HG02763 (cell line): ENCODE measurements around the gene IGF2BP2.
"Not testable (repeated sequence)": the region's sequence is repeated elsewhere in the genome, so short reads cannot be mapped to it uniquely, and the experiment has no call there.

Source experiments
- ATAC-seq: cut with Tn5 transposase; IDR thresholded peaks from one replicate; pipeline ENCODE4 v1.9.1; 2021; ENCODE audit warnings: mild to moderate bottlenecking, moderate library complexity; ENCODE audit not compliant: unreplicated experiment

The IGF2BP2 gene

DNA sequence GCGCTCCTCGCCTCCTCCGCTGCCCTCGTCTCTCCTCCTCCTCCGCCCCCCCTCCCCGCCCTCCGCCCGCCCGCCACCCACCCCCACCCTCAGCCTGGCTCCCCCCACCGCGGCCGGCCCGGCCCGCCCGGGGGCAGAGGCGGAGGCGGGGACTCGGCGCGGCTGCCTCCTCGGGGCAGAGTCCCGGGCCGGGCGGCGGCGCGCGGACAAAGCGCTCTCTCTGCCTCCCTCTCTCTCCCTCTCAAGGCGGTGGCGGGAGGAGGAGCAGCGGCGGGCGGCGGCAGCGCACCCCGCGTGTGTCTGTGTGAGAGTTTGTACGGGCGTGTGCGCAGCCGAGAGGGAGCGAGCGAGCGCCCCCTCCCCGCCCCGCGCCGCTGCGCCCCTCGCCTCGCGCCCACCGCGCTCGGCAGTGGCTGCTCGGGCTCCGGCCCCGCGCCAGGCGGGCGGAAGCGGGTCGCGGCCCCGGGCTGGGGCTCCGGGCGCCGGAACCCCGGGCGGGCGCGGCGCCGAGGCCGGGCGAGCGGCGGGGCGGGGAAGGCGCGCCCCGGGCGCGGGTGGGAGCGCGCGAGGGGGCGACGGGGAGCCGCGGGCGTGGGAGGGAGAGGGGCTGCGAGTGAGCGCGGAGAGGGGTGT lies at the start of gene IGF2BP2:
IGF2BP2 (minus strand) TSS at position 37 of the 633 bp plus-strand sequence. CDS start 82 bp downstream, outside the sequence.
- no peak for ATAC-seq

DNA sequence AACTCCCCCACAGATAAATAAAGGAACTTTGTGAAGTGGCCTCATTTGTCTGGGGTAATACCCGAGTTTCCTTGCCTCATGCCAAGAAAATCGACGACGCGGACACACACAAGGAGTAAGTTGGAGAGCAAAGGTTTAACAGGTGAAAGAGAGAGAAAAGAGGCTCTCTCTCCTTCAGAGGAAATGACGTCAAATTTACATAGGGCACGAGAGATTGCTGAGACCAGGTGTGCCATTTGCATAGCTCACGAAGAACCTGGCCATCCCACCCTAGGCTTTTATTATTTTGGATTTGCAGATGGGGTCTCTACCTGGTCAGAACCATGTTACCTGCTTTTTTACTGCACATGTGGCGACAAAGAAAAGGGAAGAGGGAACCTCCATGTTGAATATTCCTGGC lies 49.3 kb upstream of the IGF2BP2 start:
- ATAC-seq = no peak

DNA sequence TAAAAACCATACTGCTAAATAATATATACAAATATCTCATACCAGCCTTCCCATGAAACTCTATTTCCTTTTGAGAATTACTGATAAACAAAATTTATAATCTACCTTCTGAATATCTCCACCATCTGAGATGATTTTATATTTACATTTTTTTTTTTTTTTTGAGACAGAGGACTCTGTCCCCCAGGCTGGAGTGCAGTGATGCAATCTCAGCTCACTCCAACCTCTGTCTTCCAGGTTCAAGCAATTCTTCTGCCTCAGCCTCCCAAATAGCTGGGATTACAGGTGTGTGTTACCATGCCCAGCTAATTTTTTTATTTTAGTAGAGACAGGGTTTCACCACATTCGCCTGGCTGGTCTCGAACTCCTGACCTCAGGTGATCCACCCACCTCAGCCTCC lies 42.8 kb upstream of the IGF2BP2 start:
- no peak for ATAC-seq

DNA sequence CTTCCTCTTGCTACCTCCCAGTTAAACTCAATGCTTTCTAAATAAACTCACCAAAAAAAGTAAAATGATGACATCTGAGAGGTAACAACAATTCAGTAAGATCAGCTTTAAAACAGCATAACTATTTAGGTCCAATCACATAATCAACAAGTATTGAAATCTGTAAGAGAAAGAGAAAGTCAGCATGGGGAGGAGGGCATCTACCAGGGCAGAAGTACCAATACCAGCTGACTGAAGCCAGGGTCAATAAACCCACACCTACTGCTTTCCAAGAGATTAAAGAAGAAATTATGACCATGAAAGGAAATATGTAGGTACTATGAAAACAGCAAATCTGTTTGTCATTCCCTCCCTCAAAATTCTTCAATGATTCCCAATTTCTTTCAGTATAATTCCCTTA lies 42.2 kb upstream of the IGF2BP2 start:
- no peak for ATAC-seq

DNA sequence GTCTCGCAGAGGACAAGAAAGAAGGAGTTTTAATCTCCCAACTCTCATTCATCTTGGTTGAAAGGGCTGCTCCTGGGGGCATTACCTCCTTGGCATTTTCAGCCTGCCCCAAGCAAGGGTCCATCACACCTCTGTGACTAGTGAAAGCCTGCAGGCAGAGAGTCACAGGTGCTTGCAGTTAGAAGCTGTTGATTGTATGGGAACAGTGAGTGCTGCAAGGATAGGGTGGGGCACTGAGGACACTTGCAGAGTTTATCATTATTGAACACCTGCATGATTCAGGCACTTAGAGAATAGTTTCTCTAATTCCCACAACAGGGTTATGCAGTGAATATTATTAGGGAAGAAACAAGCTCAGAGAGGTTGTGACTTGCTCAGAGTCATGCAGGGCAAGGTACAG lies 41.7 kb upstream of the IGF2BP2 start:
- ATAC-seq = no peak

DNA sequence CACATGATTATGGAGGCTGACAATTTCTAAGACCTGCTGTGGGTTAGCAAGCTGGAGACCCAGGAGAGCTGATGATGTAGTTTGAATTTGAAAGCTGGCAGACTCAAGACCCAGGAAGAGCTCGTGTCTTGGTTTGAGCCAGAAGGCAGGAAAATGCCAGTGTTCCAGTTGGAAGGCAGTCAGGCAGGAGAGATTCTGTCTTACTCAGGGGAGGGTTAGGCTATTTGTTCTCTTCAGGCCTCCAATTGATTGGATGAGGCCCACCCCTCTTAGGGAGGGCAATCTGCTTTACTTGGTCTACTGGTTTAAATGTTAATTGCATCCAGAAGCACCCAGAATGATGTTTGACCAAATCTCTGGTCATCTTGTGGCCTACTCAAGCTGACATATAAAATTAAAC lies 40.4 kb upstream of the IGF2BP2 start:
- no peak for ATAC-seq

DNA sequence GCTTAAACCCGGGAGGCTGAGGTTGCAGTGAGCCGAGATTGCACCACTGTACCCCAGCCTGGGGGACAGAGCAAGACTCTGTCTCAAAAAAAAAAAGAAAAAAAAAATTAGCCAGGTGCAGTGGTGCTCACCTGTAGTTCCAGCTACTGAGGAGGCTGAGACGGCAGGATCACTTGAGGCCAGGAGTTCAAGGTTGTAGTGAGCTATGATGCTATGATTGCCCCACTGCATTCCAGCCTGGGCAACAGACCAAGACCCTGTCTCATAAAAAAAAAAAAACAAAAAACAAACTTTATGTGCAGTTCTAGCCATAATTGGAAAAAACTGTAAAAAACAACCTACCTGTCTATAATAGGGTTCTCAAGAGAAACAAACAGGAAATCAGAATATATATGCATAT lies 39.9 kb upstream of the IGF2BP2 start:
- no peak for ATAC-seq

DNA sequence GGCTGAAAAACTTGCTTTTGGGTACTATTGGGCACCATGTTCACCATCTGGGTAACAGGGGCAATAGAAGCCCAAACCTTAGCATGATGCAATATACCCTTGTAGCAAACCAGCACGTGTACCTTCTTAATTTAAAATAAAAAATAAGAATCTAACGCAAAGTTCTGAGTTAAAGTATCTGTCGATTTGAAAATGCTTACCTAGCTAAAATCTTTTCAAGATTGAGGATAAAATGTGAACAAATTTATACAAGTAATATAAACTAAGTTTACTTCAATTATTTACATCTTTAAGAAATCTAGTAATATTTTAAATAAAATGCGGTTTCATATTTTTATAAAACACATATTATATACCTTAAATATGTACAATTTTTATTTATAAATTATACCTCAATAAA lies 38.1 kb upstream of the IGF2BP2 start:
- ATAC-seq = no peak

DNA sequence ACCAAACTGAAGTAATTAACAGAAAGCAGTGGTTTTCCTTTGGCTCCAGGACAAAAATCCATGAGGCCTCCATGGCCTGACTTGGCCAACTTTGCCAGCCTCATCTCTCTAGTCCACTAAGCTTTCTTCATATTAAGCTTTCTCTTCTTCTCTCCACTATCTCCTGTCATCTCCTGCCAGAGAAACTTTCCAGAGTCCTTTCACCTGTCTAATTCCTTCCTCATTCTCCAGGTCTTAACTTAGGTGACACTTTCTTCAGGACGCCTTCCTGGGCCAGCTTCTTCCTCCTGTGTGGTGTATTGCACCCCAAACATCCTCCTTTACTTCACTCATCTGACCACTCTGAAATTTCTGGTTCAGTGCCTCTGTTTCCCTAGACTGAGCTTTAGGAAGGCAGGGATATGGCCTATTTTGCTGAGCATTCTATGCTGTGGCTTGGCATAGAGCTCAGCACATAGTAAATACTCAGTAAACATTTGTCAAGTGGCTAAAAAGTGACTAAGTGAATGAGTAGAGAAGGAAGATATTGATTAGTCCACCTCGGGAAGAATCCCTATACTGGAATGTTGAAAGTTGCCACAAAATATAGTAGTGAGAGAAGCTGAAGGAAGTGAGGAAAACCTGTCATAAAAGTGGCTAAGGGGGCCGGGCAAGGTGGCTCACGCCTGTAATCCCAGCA lies 34.6 kb upstream of the IGF2BP2 start:
- no peak for ATAC-seq

DNA sequence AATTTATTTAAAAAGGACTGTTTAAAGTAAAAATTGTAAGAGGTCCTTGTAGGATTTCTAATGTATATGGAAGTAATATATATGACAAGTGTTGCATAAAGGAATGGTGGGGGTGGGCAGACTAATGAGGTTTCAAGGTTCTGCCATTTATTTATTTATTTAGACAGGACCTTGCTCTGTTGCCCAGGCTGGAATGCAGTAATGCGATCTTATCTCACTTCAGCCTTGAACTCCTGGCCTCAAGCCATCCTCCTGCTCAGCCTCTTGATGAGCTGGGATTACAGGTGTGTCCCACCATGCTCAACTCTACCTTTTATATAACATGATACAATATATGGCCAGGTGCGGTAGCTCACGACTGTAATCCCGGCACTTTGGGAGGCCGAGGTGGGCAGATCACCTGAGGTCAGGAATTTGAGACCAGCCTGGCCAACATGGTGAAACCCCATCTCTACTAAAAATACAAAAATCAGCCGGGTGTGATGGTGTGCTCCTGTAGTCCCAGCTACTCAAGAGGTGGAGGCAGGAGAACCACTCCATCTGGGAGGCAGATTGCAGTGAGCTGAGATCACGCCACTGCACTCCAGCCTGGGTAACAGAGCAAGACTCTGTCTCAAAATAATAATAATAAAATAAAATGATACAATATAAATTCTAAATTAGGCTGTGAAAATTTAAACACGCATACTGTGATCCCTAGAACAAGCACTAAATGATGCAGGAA lies 33.8 kb upstream of the IGF2BP2 start:
- no peak for ATAC-seq

DNA sequence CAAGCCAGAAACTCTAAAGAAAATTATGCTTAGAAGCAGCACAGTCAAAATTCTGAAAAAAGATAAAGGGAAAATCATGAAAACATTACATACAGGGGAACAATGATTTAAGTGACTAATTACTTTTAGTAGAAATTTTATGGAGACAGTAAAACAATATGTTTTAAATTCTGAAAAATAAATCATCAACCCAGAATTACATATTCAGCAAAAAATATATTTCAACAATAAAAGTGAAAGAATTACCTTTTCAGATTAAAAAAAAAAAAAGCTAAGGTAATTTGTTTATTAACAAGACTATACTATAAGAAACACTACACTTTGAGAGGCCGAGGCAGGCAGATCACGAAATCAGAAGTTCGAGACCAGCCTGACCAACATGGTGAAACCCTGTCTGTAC lies 32.4 kb upstream of the IGF2BP2 start:
- no peak for ATAC-seq

DNA sequence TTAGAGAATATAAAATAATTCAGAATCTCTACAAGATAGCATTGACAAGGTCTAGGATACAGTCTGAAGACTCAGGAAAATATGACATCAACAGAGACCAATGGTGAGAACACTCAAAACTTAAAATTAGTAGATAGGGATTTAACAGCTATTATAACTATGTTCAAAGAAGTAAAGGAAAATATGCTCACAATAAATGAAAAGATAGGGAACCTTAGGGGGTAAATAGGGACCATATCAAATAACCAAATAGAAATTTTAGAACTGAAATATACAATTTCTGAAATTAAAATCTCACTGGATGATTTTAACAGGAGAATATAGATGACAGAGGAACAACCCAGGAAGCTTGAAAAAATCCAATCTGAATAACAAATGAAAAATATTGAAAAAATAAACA lies 31.8 kb upstream of the IGF2BP2 start:
- ATAC-seq = no peak

DNA sequence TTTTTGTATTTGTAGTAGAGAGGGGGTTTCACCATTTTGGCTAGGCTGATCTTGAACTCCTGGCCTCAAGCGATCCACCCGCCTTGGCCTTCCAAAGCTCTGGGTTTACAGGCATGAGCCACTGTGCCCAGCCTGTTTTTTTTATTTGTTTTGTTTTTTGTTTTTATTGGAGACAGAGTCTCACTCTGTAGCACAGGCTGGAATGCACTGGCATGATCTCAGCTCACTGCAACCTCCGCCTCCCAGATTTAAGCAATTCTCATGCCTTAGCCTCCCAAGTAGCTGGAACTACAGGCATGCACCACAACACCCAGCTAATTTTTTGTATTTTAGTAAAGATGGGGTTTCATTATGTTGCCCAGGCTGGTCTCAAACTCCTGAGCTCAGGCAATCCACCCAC lies 28.9 kb upstream of the IGF2BP2 start:
- ATAC-seq = not testable (repeated sequence)

DNA sequence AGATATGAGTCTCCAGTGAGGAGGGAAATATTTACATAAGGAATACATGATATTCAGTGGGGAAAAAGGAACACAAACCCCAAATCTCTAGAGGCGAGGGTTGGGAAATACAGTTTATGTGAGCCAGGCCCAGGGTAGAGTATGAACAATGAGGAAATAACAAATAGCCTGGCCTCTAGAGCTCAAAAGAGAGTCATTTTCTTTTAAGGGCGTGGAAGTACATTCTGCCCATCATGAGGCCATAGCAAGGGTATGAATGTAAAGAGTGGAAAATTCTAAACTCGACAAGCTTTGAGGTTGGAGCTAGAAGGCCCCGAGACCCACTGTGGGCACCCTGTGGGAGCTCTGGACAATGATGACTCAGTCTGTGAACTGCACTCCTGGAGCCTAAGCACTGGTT lies 27.8 kb upstream of the IGF2BP2 start:
- no peak for ATAC-seq

DNA sequence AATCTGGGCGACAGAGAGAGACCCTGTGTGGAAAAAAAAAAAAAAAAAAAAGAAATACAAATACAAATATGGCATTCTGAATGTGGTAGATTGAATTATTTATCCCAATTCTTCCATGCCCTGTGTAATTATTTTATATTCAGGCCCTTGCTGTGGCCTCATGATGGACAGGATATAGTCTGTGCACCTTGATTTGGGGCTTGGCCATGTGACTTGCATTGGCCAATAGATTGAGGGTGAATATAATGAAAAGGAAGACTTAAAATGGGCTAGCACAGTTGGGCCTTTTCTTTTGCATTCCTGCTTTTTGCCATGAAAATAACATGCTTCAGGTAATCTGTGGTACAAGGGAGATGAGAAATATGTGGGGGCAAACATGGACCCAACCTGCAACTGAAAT lies 27.1 kb upstream of the IGF2BP2 start:
- no peak for ATAC-seq

DNA sequence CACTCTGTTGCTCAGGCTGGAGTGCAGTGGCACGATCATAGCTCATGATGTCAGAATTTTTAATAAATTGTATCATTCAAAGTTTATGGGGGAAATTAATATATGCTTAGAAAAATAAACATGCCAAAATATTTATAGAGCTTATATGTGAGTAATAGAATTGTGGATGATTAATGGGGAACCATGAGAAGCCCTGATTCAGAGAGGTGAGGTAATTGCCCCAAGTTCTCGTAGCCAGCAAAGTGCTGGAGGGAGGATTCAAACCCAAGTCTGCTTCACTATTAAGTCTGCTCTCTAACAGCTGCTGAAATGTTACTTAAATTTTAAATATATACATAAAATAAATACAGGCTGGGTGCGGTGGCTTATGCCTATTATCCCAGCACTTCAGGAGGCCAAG lies 26.2 kb upstream of the IGF2BP2 start:
- ATAC-seq = no peak

DNA sequence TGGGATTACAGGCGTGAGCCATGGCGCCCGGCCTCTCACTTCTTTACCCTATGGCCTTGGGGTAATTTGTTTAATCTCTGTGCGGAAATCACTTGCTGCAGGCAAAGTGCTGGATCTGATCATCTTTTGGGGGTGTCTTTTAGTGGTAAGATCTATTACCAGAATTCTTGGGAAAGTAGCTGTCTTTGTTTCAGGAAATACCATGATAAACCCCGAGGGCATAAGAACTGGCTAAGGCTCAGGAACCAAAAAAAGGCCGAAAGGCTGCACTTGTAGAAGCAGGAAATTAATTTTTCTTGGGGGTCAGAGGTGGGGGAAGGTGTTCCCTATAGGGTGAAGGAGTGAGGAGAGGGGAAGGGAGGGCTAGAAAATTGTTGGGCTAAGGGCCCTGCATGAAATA lies 22.7 kb upstream of the IGF2BP2 start:
- no peak for ATAC-seq

DNA sequence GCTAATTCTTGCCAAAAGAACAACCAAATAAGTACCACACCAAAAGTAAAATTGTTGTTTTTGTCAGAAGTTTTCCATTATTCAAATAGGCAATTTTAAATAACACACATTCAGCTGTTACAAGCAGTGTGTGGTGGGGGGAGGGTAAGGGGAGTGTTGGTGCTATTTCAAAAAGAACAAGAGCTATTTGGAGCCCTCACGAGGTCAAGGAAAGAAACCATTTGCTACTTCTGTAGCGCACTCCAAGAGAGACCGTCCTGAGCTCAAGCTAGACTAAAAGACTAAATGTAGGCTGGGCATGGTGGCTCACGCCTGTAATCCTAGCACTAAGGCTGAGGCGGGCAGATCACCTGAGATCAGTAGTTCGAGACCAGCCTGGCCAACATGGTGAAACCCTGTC lies 21.2 kb upstream of the IGF2BP2 start:
- no peak for ATAC-seq

DNA sequence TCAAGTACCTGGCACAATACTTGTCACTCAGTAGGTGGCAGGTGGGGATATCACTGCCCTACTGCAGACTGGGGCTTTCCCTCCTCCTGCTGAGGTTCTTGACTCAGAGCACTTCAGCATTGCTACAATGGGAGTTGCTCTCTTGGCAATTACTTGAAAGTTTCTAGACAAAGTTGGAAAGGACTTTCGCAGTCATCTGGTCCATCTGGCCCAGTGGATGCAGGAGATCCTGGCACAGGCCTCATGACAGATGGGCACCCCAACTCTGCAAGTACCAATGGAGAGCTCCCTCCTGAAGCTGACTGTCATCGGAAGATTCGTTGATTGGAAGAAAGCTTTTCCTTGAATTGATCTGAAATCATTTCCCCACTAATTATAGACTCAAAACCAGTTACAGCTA lies 19.2 kb upstream of the IGF2BP2 start:
- no peak for ATAC-seq

DNA sequence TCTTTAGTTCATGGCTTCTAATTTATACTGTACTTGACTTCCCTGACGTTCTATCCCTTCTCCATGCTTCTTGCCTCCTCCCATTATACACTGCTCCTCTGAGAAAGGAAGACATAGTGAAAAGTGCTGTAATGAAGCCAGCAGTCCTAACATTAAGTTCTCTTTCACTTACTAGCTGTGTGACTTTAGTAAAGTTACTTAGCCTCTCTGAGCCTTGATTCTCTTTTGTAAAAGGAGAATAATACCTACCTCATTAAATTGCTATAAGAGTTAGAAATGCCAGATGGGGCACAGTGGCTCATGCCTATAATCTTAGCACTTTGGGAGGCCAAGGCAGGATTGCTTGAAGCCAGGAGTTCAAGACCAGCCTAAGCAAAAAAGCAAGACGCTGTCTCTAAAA lies 18.8 kb upstream of the IGF2BP2 start:
- ATAC-seq = no peak

DNA sequence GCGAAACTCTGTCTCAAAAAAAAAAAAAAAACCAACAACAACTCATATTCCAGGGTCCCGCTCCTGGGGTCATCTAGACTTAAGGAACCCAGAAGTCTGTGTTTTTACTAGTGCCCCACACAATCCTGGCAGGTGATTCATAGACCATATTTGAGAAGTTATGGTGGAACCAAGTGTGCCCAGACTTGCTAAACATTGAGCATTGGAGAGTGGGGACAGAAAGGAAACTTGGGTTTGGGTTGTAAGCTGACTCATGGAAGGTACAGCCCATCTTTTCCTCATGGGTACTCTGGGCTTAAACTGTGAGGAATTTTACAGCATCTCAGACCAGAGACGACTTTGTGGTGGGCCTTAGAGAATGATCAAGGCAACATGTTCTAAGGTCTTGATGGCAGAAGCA lies 18.3 kb upstream of the IGF2BP2 start:
- ATAC-seq = no peak

DNA sequence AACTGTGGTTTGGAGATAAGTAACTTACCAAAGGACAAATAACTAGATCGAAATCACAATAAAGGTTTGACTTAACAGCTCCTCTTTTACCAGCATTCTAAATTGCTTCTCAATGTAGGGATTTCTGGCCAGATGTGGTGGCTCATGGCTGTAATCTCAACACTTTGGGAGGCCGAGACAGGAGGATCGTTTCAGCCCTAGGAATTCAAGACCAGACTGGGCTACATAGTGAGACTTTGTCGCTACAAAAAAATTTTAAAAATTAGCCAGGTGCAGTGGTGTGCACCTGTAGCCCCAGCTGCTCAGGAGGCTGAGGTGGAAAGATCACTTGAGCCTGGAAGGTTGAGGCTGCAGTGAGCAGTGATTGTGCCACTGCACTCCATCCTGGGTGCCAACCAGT lies 17.4 kb upstream of the IGF2BP2 start:
- ATAC-seq = no peak
